GM12864 (cell line): ENCODE data around the gene PRC1.
"Not testable (repeated sequence)": the region's sequence is repeated elsewhere in the genome, so short reads cannot be mapped to it uniquely, and the experiment has no call there.

ENCODE experiments used
- DNase-seq: peaks from one replicate; pipeline ENCODE4 v3.0.0-alpha.2; 2011; ENCODE audit warnings: low read depth
- H3K4me3 ChIP-seq: 2 replicates; pipeline ENCODE4 v1.5.1; 2011; ENCODE audit warnings: mild to moderate bottlenecking, low read depth, low read length, control low read depth
- CTCF ChIP-seq: IDR thresholded peaks from 2 replicates; pipeline ENCODE4 v1.5.1; 2011; ENCODE audit warnings: low read depth, mild to moderate bottlenecking, moderate library complexity, low read length, control low read depth, inconsistent platforms; ENCODE audit errors: missing control alignments

Gene PRC1

GRCh38 chr15:91027677-91028076, 33.3 kb upstream of the PRC1 start:
- TF ChIP-seq CTCF: no peak

GRCh38 chr15:91023720-91024119, 29.4 kb upstream of the PRC1 start:
- H3K4me3 ChIP-seq: no peak overlapping the region
- DNase-seq: no peak
- no peak for TF ChIP-seq CTCF

More at GRCh38 chr15:91027677-91028076, 33.3 kb upstream of the PRC1 start:
- DNase-seq: no peak
- H3K4me3 ChIP-seq: no peak overlapping the region

- no peak for DNase-seq
- TF ChIP-seq CTCF: no peak
- peak overlapping the region; percentile 74 for H3K4me3 ChIP-seq
These were observed 28.4 kb upstream of the PRC1 start for GRCh38 chr15:91022832-91023129.

- peak; percentile 72 for DNase-seq
- TF ChIP-seq CTCF: no peak
- peak within 1 kb of the TSS; percentile 74 for H3K4me3 ChIP-seq
These were observed 27.9 kb upstream of the PRC1 start, which contains the start of gene VPS33B for GRCh38 chr15:91022075-91022831. Gene VPS33B (minus strand): TSS chr15:91022594. CDS start chr15:91022249, 345 bp downstream.

GRCh38 chr15:91021516-91022074, 27.3 kb upstream of the PRC1 start:
- no peak for TF ChIP-seq CTCF
- peak overlapping the region; percentile 74 for H3K4me3 ChIP-seq
- no peak for DNase-seq

- no peak overlapping the region for H3K4me3 ChIP-seq
- no peak for TF ChIP-seq CTCF
- DNase-seq: no peak
These were observed 23.8 kb upstream of the PRC1 start for GRCh38 chr15:91018158-91018557.

- H3K4me3 ChIP-seq: no peak overlapping the region
- no peak for TF ChIP-seq CTCF
- DNase-seq: no peak
These were observed 23.4 kb upstream of the PRC1 start for GRCh38 chr15:91017716-91018115.

- H3K4me3 ChIP-seq, DNase-seq: not testable (repeated sequence)
These were observed 19.4 kb upstream of the PRC1 start for GRCh38 chr15:91013701-91014100.
